SK-N-SH (cell line): Measurements from ENCODE around the gene SAMD7.

ENCODE experiments used
- CHD2 ChIP-seq: fragments of 150-350 bp; IDR thresholded peaks from 2 replicates; pipeline ENCODE4 v1.6.1; 2018; ENCODE audit warnings: low read length; ENCODE audit not compliant: partially characterized antibody
- CTCF ChIP-seq: fragments of 200-600 bp; sonication (generic); IDR thresholded peaks from 2 replicates; pipeline ENCODE4 v1.6.1; 2017; ENCODE audit warnings: antibody characterized with exemption, mild to moderate bottlenecking, moderate library complexity
- EP300 ChIP-seq, 2 experiments: IDR thresholded peaks; 2 replicates each; pipeline versions ENCODE4 v1.4.0 to v1.6.1; 2012; ENCODE audit warnings: borderline replicate concordance in 1 of 2, low read depth in 1 of 2, low read length in 1 of 2
- EZH2phosphoT487 ChIP-seq: fragments of 200-600 bp; sonication (generic); IDR thresholded peaks from 2 replicates; pipeline ENCODE4 v1.6.1; 2017; ENCODE audit warnings: low read depth, mixed run types, mild to moderate bottlenecking, antibody characterized with exemption, moderate library complexity, borderline replicate concordance
- MAX ChIP-seq: IDR thresholded peaks from 2 replicates; pipeline ENCODE4 v1.4.0; 2012; ENCODE audit warnings: low read depth
- MEF2A ChIP-seq: IDR thresholded peaks from 2 replicates; pipeline ENCODE4 v1.4.0; 2012; ENCODE audit warnings: low read depth, borderline replicate concordance
- PBX3 ChIP-seq: IDR thresholded peaks from 2 replicates; pipeline ENCODE4; 2012
- REST ChIP-seq: IDR thresholded peaks from 2 replicates; pipeline ENCODE4 v1.6.1; 2012; ENCODE audit warnings: mild to moderate bottlenecking, low read depth, low read length, moderate library complexity
- RFX5 ChIP-seq: IDR thresholded peaks from 2 replicates; pipeline ENCODE4 v1.6.1; 2012; ENCODE audit warnings: mild to moderate bottlenecking, improper control_type of control experiment, low read length
- RXRA ChIP-seq: IDR thresholded peaks from 2 replicates; pipeline ENCODE4 v1.4.0; 2012; ENCODE audit warnings: low read depth, mild to moderate bottlenecking, borderline replicate concordance
- SMC3 ChIP-seq: IDR thresholded peaks from 2 replicates; pipeline ENCODE4 v1.6.1; 2012; ENCODE audit warnings: low read depth, low read length, improper control_type of control experiment

GRCh38 chr3:169913323-169913722, 2.0 kb downstream of the SAMD7 start:
- TF ChIP-seq MAX (no peak), RFX5 (no peak), CTCF (no peak), RXRA (no peak), SMC3 (no peak), REST (no peak), EP300 (IDR thresholded peaks at IDR 0.05; ENCODE audit: borderline replicate concordance in 1 of 2, low read depth in 1 of 2, low read length in 1 of 2) (no peak), MEF2A (no peak), PBX3 (no peak), CHD2 (no peak), EZH2phosphoT487 (no peak)
